Hepatocyte (in vitro differentiated cells): Measurements from ENCODE around the gene JPH2.

Source experiments
- EZH2 ChIP-seq: fragments of 200-600 bp; sonication (generic); IDR thresholded peaks from 2 replicates; pipeline ENCODE4 v1.6.1; 2016; ENCODE audit warnings: antibody characterized with exemption, mild to moderate bottlenecking, borderline replicate concordance
- EZH2phosphoT487 ChIP-seq: fragments of 200-600 bp; sonication (generic); IDR thresholded peaks from one replicate; pipeline ENCODE4 v1.6.1; 2018; ENCODE audit warnings: antibody characterized with exemption, mild to moderate bottlenecking, low read depth, moderate library complexity; ENCODE audit not compliant: unreplicated experiment, severe bottlenecking
- TF ChIP-seq, protein P1 (sequence below): fragments of 200-600 bp; sonication (generic); IDR thresholded peaks from 2 replicates; pipeline ENCODE4 v1.5.1; 2016; ENCODE audit warnings: antibody characterized with exemption, mild to moderate bottlenecking; ENCODE audit not compliant: poor library complexity

DNA sequence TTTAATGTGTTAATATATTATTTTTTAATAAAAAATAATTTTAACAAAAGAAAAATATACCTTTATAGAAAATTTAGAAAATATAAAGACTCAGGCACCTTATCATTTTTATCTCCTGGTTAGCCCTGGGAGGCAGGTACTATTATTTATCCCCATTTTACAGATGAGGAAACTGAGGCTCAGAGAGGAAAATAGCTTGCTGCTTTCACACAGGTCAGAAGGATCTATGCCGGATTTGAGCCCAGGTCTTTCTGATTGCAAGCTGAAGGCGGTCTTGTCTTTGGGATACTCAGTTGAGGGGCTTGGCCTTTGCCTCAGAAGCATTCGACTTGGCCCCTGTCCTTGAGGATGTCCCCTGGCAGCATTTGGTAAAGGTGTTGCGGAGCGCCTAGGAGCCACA, 35.0 kb upstream of the JPH2 start:
- TF ChIP-seq, protein P1, sequence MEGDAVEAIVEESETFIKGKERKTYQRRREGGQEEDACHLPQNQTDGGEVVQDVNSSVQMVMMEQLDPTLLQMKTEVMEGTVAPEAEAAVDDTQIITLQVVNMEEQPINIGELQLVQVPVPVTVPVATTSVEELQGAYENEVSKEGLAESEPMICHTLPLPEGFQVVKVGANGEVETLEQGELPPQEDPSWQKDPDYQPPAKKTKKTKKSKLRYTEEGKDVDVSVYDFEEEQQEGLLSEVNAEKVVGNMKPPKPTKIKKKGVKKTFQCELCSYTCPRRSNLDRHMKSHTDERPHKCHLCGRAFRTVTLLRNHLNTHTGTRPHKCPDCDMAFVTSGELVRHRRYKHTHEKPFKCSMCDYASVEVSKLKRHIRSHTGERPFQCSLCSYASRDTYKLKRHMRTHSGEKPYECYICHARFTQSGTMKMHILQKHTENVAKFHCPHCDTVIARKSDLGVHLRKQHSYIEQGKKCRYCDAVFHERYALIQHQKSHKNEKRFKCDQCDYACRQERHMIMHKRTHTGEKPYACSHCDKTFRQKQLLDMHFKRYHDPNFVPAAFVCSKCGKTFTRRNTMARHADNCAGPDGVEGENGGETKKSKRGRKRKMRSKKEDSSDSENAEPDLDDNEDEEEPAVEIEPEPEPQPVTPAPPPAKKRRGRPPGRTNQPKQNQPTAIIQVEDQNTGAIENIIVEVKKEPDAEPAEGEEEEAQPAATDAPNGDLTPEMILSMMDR = no peak
- TF ChIP-seq EZH2phosphoT487 (no peak), EZH2 (no peak)
